H1 (cell line): ENCODE data around the gene PNMA8B. TPM values are rescaled to one million over a fixed set of nuclear protein-coding genes. Genes with fewer than 3 reads are reported as not detected.

ENCODE experiments used
- CTCF ChIA-PET: fragments of 300-600 bp; sonication (Branson Sonifier 250); formaldehyde crosslinking; loops from one replicate; lab custom pipeline; 2021; ENCODE audit not compliant: partially characterized antibody; lab: Charles Lee
- POLR2A ChIA-PET: fragments of 300-600 bp; sonication (Branson Sonifier 250); formaldehyde crosslinking; loops from one replicate; lab custom pipeline; 2021; ENCODE audit warnings: inconsistent platforms; ENCODE audit not compliant: partially characterized antibody; lab: Charles Lee
- DNase-seq, 2 experiments: peaks; one replicate each; pipeline versions ENCODE4 v3.0.0 to v3.0.0-alpha.2; 2010 to 2022; ENCODE audit warnings: low spot score in 2 of 2, low read depth in 1 of 2, mixed read lengths in 1 of 2
- FAIRE-seq: peaks from 2 replicates; lab custom pipeline; 2011; peaks lifted over from hg19 to GRCh38; lab: Jason Lieb, UNC
- H2AFZ ChIP-seq: 2 replicates; pipeline ENCODE4 v1.8.1; 2012; ENCODE audit warnings: low read length, inconsistent platforms
- H2AK5ac ChIP-seq: 2 replicates; pipeline ENCODE4 v1.6.1; 2013; ENCODE audit warnings: low read depth, low read length
- H2BK120ac ChIP-seq: replicated peaks from 2 replicates; pipeline ENCODE3; 2013; ENCODE audit warnings: low read depth, low read length, inconsistent platforms
- H2BK12ac ChIP-seq: 2 replicates; pipeline ENCODE4 v1.6.1; 2013; ENCODE audit warnings: low read depth, low read length
- H2BK15ac ChIP-seq: 2 replicates; pipeline ENCODE4 v1.6.1; 2013; ENCODE audit warnings: low read length
- H2BK20ac ChIP-seq: 2 replicates; pipeline ENCODE4 v1.6.1; 2013; ENCODE audit warnings: low read length
- H2BK5ac ChIP-seq: 2 replicates; pipeline ENCODE4 v1.6.1; 2013; ENCODE audit warnings: low read depth, low read length
- H3K14ac ChIP-seq: 2 replicates; pipeline ENCODE4 v1.6.1; 2013; ENCODE audit warnings: inconsistent platforms; ENCODE audit not compliant: insufficient read length
- H3K18ac ChIP-seq: 2 replicates; pipeline ENCODE4 v1.6.1; 2013; ENCODE audit warnings: low read length; ENCODE audit errors: extremely low read depth
- H3K23ac ChIP-seq: 2 replicates; pipeline ENCODE4 v1.6.1; 2013; ENCODE audit warnings: inconsistent platforms; ENCODE audit not compliant: insufficient read length
- H3K23me2 ChIP-seq: 2 replicates; pipeline ENCODE4 v1.6.1; 2013; ENCODE audit warnings: low read depth, low read length
- H3K27ac ChIP-seq: 2 replicates; pipeline ENCODE4 v1.6.1; 2011; ENCODE audit warnings: low read depth, low read length, inconsistent platforms
- H3K27me3 ChIP-seq, 4 experiments: replicated peaks in 1 of 4; 1 replicate in 1 of 4; 2 replicates in 3 of 4; pipeline versions ENCODE4 v1.6.1 to v1.8.1; 2011 to 2013; ENCODE audit warnings: low read length in 3 of 4, mild to moderate bottlenecking in 3 of 4, inconsistent platforms in 2 of 4, mixed read lengths in 2 of 4, moderate library complexity in 1 of 4; ENCODE audit not compliant: control insufficient read depth in 3 of 4, insufficient read depth in 3 of 4; ENCODE audit errors: extremely low read depth in 1 of 4
- H3K36me3 ChIP-seq, 4 experiments: 2 replicates each; pipeline versions ENCODE4 v1.6.1 to v1.8.1; 2011 to 2013; ENCODE audit warnings: mild to moderate bottlenecking in 4 of 4, low read length in 3 of 4, moderate library complexity in 2 of 4, control low read depth in 1 of 4, inconsistent platforms in 1 of 4; ENCODE audit not compliant: insufficient read depth in 4 of 4, control insufficient read depth in 2 of 4
- H3K4ac ChIP-seq: replicated peaks from 2 replicates; pipeline ENCODE3; 2013; ENCODE audit warnings: low read length, low read depth, mixed read lengths, inconsistent platforms; ENCODE audit not compliant: insufficient read length
- H3K4me1 ChIP-seq, 4 experiments: replicated peaks in 1 of 4; 1 replicate in 1 of 4; 2 replicates in 3 of 4; pipeline versions ENCODE4 v1.6.1 to v1.8.1; 2011 to 2013; ENCODE audit warnings: low read length in 3 of 4, inconsistent platforms in 2 of 4, mixed read lengths in 1 of 4; ENCODE audit not compliant: insufficient read depth in 4 of 4, control insufficient read depth in 3 of 4
- H3K4me2 ChIP-seq, 2 experiments: 2 replicates each; pipeline versions ENCODE4 v1.6.1 to v1.8.1; 2011 to 2013; ENCODE audit warnings: low read depth in 2 of 2, low read length in 2 of 2, control low read depth in 1 of 2, inconsistent platforms in 1 of 2, mild to moderate bottlenecking in 1 of 2; ENCODE audit not compliant: insufficient read depth in 1 of 2
- H3K4me3 ChIP-seq, 4 experiments: fragments of 200-600, 300-600 bp in 1 of 4; sonication (generic), shearing (Covaris generic), sonication (Bioruptor Twin) in 1 of 4; 2 replicates each; pipeline versions ENCODE4 v1.5.1 to v1.8.1; 2011 to 2016; ENCODE audit warnings: low read length in 4 of 4, low read depth in 3 of 4, control low read depth in 2 of 4, inconsistent platforms in 2 of 4, mild to moderate bottlenecking in 2 of 4, mixed read lengths in 1 of 4, moderate library complexity in 1 of 4; ENCODE audit not compliant: insufficient read depth in 2 of 4; ENCODE audit errors: extremely low read depth in 1 of 4
- H3K56ac ChIP-seq: replicated peaks from 2 replicates; pipeline ENCODE3; 2013; ENCODE audit warnings: low read depth, mild to moderate bottlenecking, mixed read lengths, low read length, inconsistent platforms; ENCODE audit not compliant: insufficient read length
- H3K79me1 ChIP-seq: 2 replicates; pipeline ENCODE4 v1.6.1; 2013; ENCODE audit warnings: low read depth, low read length, control low read depth
- H3K79me2 ChIP-seq, 2 experiments: 2 replicates each; pipeline versions ENCODE4 v1.6.1 to v1.8.1; 2012 to 2013; ENCODE audit warnings: low read length in 2 of 2, mild to moderate bottlenecking in 2 of 2, inconsistent platforms in 1 of 2; ENCODE audit not compliant: insufficient read depth in 2 of 2, control insufficient read depth in 1 of 2
- H3K9ac ChIP-seq, 4 experiments: replicated peaks in 1 of 4; 1 replicate in 1 of 4; 2 replicates in 3 of 4; pipeline versions ENCODE4 v1.6.1 to v1.8.1; 2011 to 2013; ENCODE audit warnings: low read depth in 3 of 4, low read length in 3 of 4, control low read depth in 2 of 4, mild to moderate bottlenecking in 2 of 4, moderate library complexity in 2 of 4, inconsistent platforms in 1 of 4; ENCODE audit errors: extremely low read depth in 1 of 4
- H3K9me3 ChIP-seq, 2 experiments: 2 replicates each; pipeline versions ENCODE4 v1.6.1 to v1.8.1; 2012 to 2013; ENCODE audit warnings: mild to moderate bottlenecking in 2 of 2, moderate library complexity in 2 of 2, control low read depth in 1 of 2, inconsistent platforms in 1 of 2, low read depth in 1 of 2, low read length in 1 of 2, mixed read lengths in 1 of 2; ENCODE audit not compliant: insufficient read depth in 2 of 2
- H4K20me1 ChIP-seq, 2 experiments: replicated peaks in 1 of 2; 2 replicates each; pipeline versions ENCODE3 to v1.8.1; 2011 to 2013; ENCODE audit warnings: inconsistent platforms in 2 of 2, low read length in 2 of 2, mild to moderate bottlenecking in 1 of 2; ENCODE audit not compliant: insufficient read depth in 2 of 2, control insufficient read depth in 1 of 2
- H4K5ac ChIP-seq: 2 replicates; pipeline ENCODE4 v1.6.1; 2013; ENCODE audit warnings: low read length, low read depth, mixed read lengths, inconsistent platforms; ENCODE audit not compliant: insufficient read length
- H4K8ac ChIP-seq: 2 replicates; pipeline ENCODE4 v1.8.0; 2013; ENCODE audit warnings: mild to moderate bottlenecking, moderate library complexity, low read length, inconsistent platforms; ENCODE audit not compliant: insufficient read depth; ENCODE audit errors: extremely low read depth
- H4K91ac ChIP-seq: replicated peaks from 2 replicates; pipeline ENCODE3; 2013; ENCODE audit warnings: low read length, mixed read lengths, inconsistent platforms; ENCODE audit not compliant: insufficient read length
- HDAC2 ChIP-seq, 2 experiments: fragments of 300-600 bp in 1 of 2; sonication (generic) in 1 of 2; IDR thresholded peaks; 2 replicates each; pipeline ENCODE4 v1.6.1; 2011 to 2012; ENCODE audit warnings: low read depth in 2 of 2, low read length in 2 of 2, mild to moderate bottlenecking in 2 of 2, moderate library complexity in 2 of 2, borderline replicate concordance in 1 of 2, inconsistent platforms in 1 of 2
- HDAC6 ChIP-seq: IDR thresholded peaks from one replicate; pipeline ENCODE4 v1.7.1; 2012; ENCODE audit warnings: low read depth, mild to moderate bottlenecking, inconsistent platforms, low read length, moderate library complexity
- NANOG ChIP-seq: IDR thresholded peaks from 2 replicates; pipeline ENCODE4 v1.6.1; 2011; ENCODE audit warnings: low read length, low read depth, mild to moderate bottlenecking, inconsistent platforms; ENCODE audit not compliant: insufficient read depth, poor library complexity, severe bottlenecking
- PHF8 ChIP-seq: fragments of 200-600 bp; sonication (generic); conservative IDR thresholded peaks from 2 replicates; pipeline ENCODE4 v1.7.1; 2012; ENCODE audit warnings: low read depth, mild to moderate bottlenecking, inconsistent platforms, low read length, moderate library complexity
- RBBP5 ChIP-seq: IDR thresholded peaks from 2 replicates; pipeline ENCODE4 v1.7.1; 2012; ENCODE audit warnings: low read depth, mild to moderate bottlenecking, inconsistent platforms, low read length, moderate library complexity, borderline replicate concordance
- SUZ12 ChIP-seq: fragments of 200-600 bp; sonication (generic); IDR thresholded peaks from 2 replicates; pipeline ENCODE4 v1.6.1; 2012; ENCODE audit warnings: mild to moderate bottlenecking, inconsistent platforms, low read length, moderate library complexity, mixed read lengths
- TAF7 ChIP-seq: optimal IDR thresholded peaks from 2 replicates; pipeline ENCODE3; 2011; ENCODE audit warnings: low read depth, mild to moderate bottlenecking, inconsistent platforms, low read length, moderate library complexity, borderline replicate concordance
- TBP ChIP-seq: IDR thresholded peaks from 2 replicates; pipeline ENCODE4 v1.6.1; 2011; ENCODE audit warnings: low read depth, low read length, improper control_type of control experiment
- ZNF274 ChIP-seq: IDR thresholded peaks from 2 replicates; pipeline ENCODE4 v1.7.0; 2012; ENCODE audit warnings: low read length, borderline replicate concordance; ENCODE audit errors: extremely low read depth
- WGBS, 2 experiments: shearing (Covaris generic) in 1 of 2; methylation state at CpG; one replicate each; pipeline versions ENCODE4 v1.1.6 to v1.1.7; 2013 to 2015; ENCODE audit warnings: low lambda C conversion rate in 2 of 2, mixed read lengths in 2 of 2, inconsistent platforms in 1 of 2, low coverage in 1 of 2, missing lambda C conversion rate in 1 of 2; ENCODE audit not compliant: insufficient replicate concordance in 2 of 2, insufficient coverage in 1 of 2, insufficient read length in 1 of 2; ENCODE audit errors: extremely low coverage in 1 of 2, missing lambda C conversion rate in 1 of 2; 5-methylcytosine and 5-hydroxymethylcytosine counted together
- polyA plus RNA-seq, 7 experiments: library from polyadenylated mRNA; depleted of rRNA in 3 of 7; stranded (reverse) in 5 of 7; unstranded in 2 of 7; fragments of >200 nt in 5 of 7; fragments of 200-250 nt in 2 of 7; gene quantifications; 1 replicate in 5 of 7; 2 replicates in 1 of 7; 4 replicates in 1 of 7; pipeline versions ENCODE4 v1.2.1 to v1.2.3, GENCODE V29; 2011 to 2013; ENCODE audit warnings: missing spikeins in 2 of 7, mixed read lengths in 2 of 7
- total RNA-seq: library from RNA; stranded (reverse); fragmentation: NEBNext Ultra II Directional; extraction: Animal tissue kit (Norgen Biotek cat#: 25700); gene quantifications from 2 replicates; pipeline ENCODE4 v1.2.1, GENCODE V29; 2021

Gene PNMA8B
- total and polyA plus RNA-seq, 2 of the 8 experiments (the other 6 are each of a cell fraction or from before 2014, with no cell fraction given), result 0.48 to 1.4 TPM

- no peak for FAIRE-seq
- CTCF ChIA-PET, result interaction anchor here (0.6 to 1.4 kb wide), 2 partner anchors 13 to 14 kb away, joined by 3 to 4 read pairs; no protein-coding TSS in a partner anchor
Measured at GRCh38 chr19:46463516-46463915, 32.2 kb downstream of the PNMA8B start.

More at GRCh38 chr19:46463516-46463915, 32.2 kb downstream of the PNMA8B start:
- H2BK15ac ChIP-seq, result no peak overlapping the region
- no peak overlapping the region for H3K4ac ChIP-seq
- no peak overlapping the region for H3K9ac ChIP-seq
- H4K8ac ChIP-seq, result no peak overlapping the region
- H3K27me3 ChIP-seq, result no peaks in the 10 kb centered on the region
- H3K36me3 ChIP-seq, result peaks cover 0 to 17% (median 10%) of the 10 kb centered on the region in 4 experiments; a peak in 5 of 8 replicates
- no peaks in the 10 kb centered on the region for H4K20me1 ChIP-seq
- no peak overlapping the region for H3K4me2 ChIP-seq
- no peak for DNase-seq
- no peaks in the 10 kb centered on the region for H3K4me1 ChIP-seq
- H3K23ac ChIP-seq, result no peak overlapping the region
- no peak overlapping the region for H3K4me3 ChIP-seq
- H3K79me2 ChIP-seq, result no peaks in the 10 kb centered on the region
- H2BK120ac ChIP-seq, result no peak overlapping the region
- no peaks in the 10 kb centered on the region for H3K23me2 ChIP-seq
- 92% methylated on average over 7 of the region's 7 CpGs; no CpG with 5 or more reads in 1 of the 2 experiments for WGBS, 2 experiments
- H3K27ac ChIP-seq, result no peak overlapping the region
- TF ChIP-seq PHF8, result no peak
- TF ChIP-seq HDAC6, result no peak
- TF ChIP-seq NANOG, result no peak
- no peak for TF ChIP-seq SUZ12
- TF ChIP-seq TAF7, result no peak
- TF ChIP-seq ZNF274, result no peak
- TF ChIP-seq RBBP5, result no peak
- TF ChIP-seq TBP, result no peak
- no peak for TF ChIP-seq HDAC2 (IDR thresholded peaks at IDR 0.05; ENCODE audit: borderline replicate concordance in 1 of 2, low read depth in 2 of 2, low read length in 2 of 2)
- no peak overlapping the region for H4K91ac ChIP-seq
- no peak overlapping the region for H4K5ac ChIP-seq
- no peak overlapping the region for H2BK20ac ChIP-seq
- no peaks in the 10 kb centered on the region for H3K9me3 ChIP-seq
- H2AFZ ChIP-seq, result no peak overlapping the region
- H2BK12ac ChIP-seq, result no peak overlapping the region
- H3K14ac ChIP-seq, result no peak overlapping the region
- no peak overlapping the region for H2BK5ac ChIP-seq
- H3K18ac ChIP-seq, result no peak overlapping the region
- H2AK5ac ChIP-seq, result no peak overlapping the region
- H3K79me1 ChIP-seq, result no peaks in the 10 kb centered on the region
- POLR2A ChIA-PET, result interaction anchor here (1.0 kb wide), 1 partner anchor 19 kb away, joined by 3 read pairs; no protein-coding TSS in a partner anchor
- H3K56ac ChIP-seq, result no peak overlapping the region
